HL-60/S4 (cell line): Measurements from ENCODE around the gene PLXNB1.
"Not testable (repeated sequence)": the region's sequence is repeated elsewhere in the genome, so short reads cannot be mapped to it uniquely, and the experiment has no call there.

Experiments used
- in situ Hi-C: fragments of 300-500 bp; cut with MboI; formaldehyde crosslinking; loops from 2 replicates; pipeline ENCODE4 v1.14.3; 2022; ENCODE audit warnings: low sequenced_read_pairs

The PLXNB1 gene

GRCh38 chr3:48429960-48430707 is at the start of gene PLXNB1:
TSS of gene PLXNB1 (minus strand) at chr3:48430086. CDS start at chr3:48424611, 5,475 bp downstream.
- in situ Hi-C loops: loop anchor here (10.0 kb wide), 1 partner anchor 155 kb away; no protein-coding TSS in a partner anchor

GRCh38 chr3:48478626-48479555 is 49.0 kb upstream of the PLXNB1 start:
- in situ Hi-C loops: no loop called here

GRCh38 chr3:48477959-48478520 is 48.2 kb upstream of the PLXNB1 start:
- in situ Hi-C loops: no loop called here

- in situ Hi-C loops: no loop called here
Observed at GRCh38 chr3:48476426-48477053, 46.7 kb upstream of the PLXNB1 start.

GRCh38 chr3:48475188-48475587 is 45.3 kb upstream of the PLXNB1 start:
- in situ Hi-C loops: no loop called here

- in situ Hi-C loops: no loop called here
Observed at GRCh38 chr3:48474619-48475018, 44.7 kb upstream of the PLXNB1 start.

- in situ Hi-C loops: not testable (repeated sequence)
Observed at GRCh38 chr3:48474031-48474430, 44.1 kb upstream of the PLXNB1 start.

- in situ Hi-C loops: no loop called here
Observed at GRCh38 chr3:48473617-48473952, 43.7 kb upstream of the PLXNB1 start.

GRCh38 chr3:48472923-48473616 is 43.2 kb upstream of the PLXNB1 start:
- in situ Hi-C loops: no loop called here

GRCh38 chr3:48472673-48472922 is 42.7 kb upstream of the PLXNB1 start:
- in situ Hi-C loops: no loop called here

- in situ Hi-C loops: no loop called here
Observed at GRCh38 chr3:48470286-48470685, 40.4 kb upstream of the PLXNB1 start.

GRCh38 chr3:48469046-48469915 is 39.4 kb upstream of the PLXNB1 start:
- in situ Hi-C loops: no loop called here

- in situ Hi-C loops: no loop called here
Observed at GRCh38 chr3:48468329-48468731, 38.4 kb upstream of the PLXNB1 start.

GRCh38 chr3:48467473-48468267 is 37.8 kb upstream of the PLXNB1 start:
- in situ Hi-C loops: no loop called here

GRCh38 chr3:48467110-48467454 is 37.2 kb upstream of the PLXNB1 start:
- in situ Hi-C loops: no loop called here

- in situ Hi-C loops: no loop called here
Observed at GRCh38 chr3:48466386-48467109, 36.7 kb upstream of the PLXNB1 start.

GRCh38 chr3:48465531-48466378 is 35.9 kb upstream of the PLXNB1 start:
- in situ Hi-C loops: no loop called here

GRCh38 chr3:48465237-48465530 is 35.3 kb upstream of the PLXNB1 start:
- in situ Hi-C loops: no loop called here
